Right renal cortex interstitium (tissue), 3 donors: ENCODE measurements around the gene AOC3. TPM values are rescaled to one million over a fixed set of nuclear protein-coding genes. Genes with fewer than 3 reads are reported as not detected.

ENCODE experiments used
- DNase-seq, 3 donors: peaks; one replicate each; pipeline ENCODE4 v3.0.0-alpha.2; 2013; ENCODE audit warnings: low read depth in 3 of 3, low spot score in 2 of 3
- polyA plus RNA-seq, 3 donors: library from polyadenylated mRNA; unstranded; fragments of 120-200 nt; gene quantifications; one replicate each; pipeline ENCODE4 v1.2.1, GENCODE V29; 2013; ENCODE audit not compliant: insufficient read length in 3 of 3

AOC3 gene
- polyA plus RNA-seq = 1 to 10 TPM; 4.8 to 6.2 (median 5.3) TPM

GRCh38 chr17:42850954-42851353, at the start of gene AOC3:
AOC3 (plus strand) TSS chr17:42851199; CDS start chr17:42851344, 145 bp downstream.
- DNase-seq = no peak

GRCh38 chr17:42803074-42803883, 47.7 kb upstream of the AOC3 start:
- DNase-seq = no peak

GRCh38 chr17:42804918-42805367, 46.1 kb upstream of the AOC3 start:
- DNase-seq = no peak

- DNase-seq = no peak
Measured at GRCh38 chr17:42806249-42806648, 44.8 kb upstream of the AOC3 start.

GRCh38 chr17:42809250-42809649, 41.7 kb upstream of the AOC3 start:
- DNase-seq = no peak

- no peak for DNase-seq
Measured at GRCh38 chr17:42814633-42815399, 36.2 kb upstream of the AOC3 start.

GRCh38 chr17:42817866-42818265, 33.1 kb upstream of the AOC3 start:
- DNase-seq = no peak

GRCh38 chr17:42818379-42818778, 32.6 kb upstream of the AOC3 start:
- DNase-seq = no peak

- no peak for DNase-seq
Measured at GRCh38 chr17:42819939-42820535, 31.0 kb upstream of the AOC3 start.

GRCh38 chr17:42821176-42821575, 29.8 kb upstream of the AOC3 start:
- no peak for DNase-seq

- no peak for DNase-seq
Measured at GRCh38 chr17:42827472-42827871, 23.5 kb upstream of the AOC3 start.

GRCh38 chr17:42830971-42831370, 20.0 kb upstream of the AOC3 start:
- no peak for DNase-seq

- no peak for DNase-seq
Measured at GRCh38 chr17:42832213-42832933, 18.6 kb upstream of the AOC3 start.

- DNase-seq = peak; percentile 76 to 85 (median 76)
Measured at GRCh38 chr17:42832934-42833766, 17.8 kb upstream of the AOC3 start, which contains the start of gene PSME3. PSME3 (plus strand) TSS chr17:42833397; CDS start chr17:42833632, 235 bp downstream.

GRCh38 chr17:42833767-42834422, 17.1 kb upstream of the AOC3 start:
- no peak for DNase-seq

- DNase-seq = no peak
Measured at GRCh38 chr17:42835732-42836131, 15.3 kb upstream of the AOC3 start.

GRCh38 chr17:42841975-42842685, 8.9 kb upstream of the AOC3 start:
- no peak for DNase-seq

- no peak for DNase-seq
Measured at GRCh38 chr17:42843358-42843934, 7.6 kb upstream of the AOC3 start.
